Fibroblast of villous mesenchyme (primary cell): ENCODE data around the gene CFAP100. TPM values are rescaled to one million over a fixed set of nuclear protein-coding genes. Genes with fewer than 3 reads are reported as not detected.

Experiments used
- DNase-seq: peaks from one replicate; pipeline ENCODE4 v3.0.0-alpha.2; 2010; ENCODE audit warnings: low read depth
- H3K4me3 ChIP-seq: 2 replicates; pipeline ENCODE4 v1.5.1; 2011; ENCODE audit warnings: low read depth, mild to moderate bottlenecking, low read length
- total RNA-seq: library from RNA; depleted of rRNA; stranded (reverse); fragments of >200 nt; gene quantifications from 2 replicates; pipeline ENCODE4 v1.2.3, GENCODE V29; 2012
- TF ChIP-seq, protein P1 (sequence below): IDR thresholded peaks from 2 replicates; pipeline ENCODE4 v1.5.1; 2012; ENCODE audit warnings: low read depth, mild to moderate bottlenecking, low read length; ENCODE audit not compliant: insufficient read depth

CFAP100 gene
- total RNA-seq, 1 donor, result not detected

- TF ChIP-seq, protein P1, sequence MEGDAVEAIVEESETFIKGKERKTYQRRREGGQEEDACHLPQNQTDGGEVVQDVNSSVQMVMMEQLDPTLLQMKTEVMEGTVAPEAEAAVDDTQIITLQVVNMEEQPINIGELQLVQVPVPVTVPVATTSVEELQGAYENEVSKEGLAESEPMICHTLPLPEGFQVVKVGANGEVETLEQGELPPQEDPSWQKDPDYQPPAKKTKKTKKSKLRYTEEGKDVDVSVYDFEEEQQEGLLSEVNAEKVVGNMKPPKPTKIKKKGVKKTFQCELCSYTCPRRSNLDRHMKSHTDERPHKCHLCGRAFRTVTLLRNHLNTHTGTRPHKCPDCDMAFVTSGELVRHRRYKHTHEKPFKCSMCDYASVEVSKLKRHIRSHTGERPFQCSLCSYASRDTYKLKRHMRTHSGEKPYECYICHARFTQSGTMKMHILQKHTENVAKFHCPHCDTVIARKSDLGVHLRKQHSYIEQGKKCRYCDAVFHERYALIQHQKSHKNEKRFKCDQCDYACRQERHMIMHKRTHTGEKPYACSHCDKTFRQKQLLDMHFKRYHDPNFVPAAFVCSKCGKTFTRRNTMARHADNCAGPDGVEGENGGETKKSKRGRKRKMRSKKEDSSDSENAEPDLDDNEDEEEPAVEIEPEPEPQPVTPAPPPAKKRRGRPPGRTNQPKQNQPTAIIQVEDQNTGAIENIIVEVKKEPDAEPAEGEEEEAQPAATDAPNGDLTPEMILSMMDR, result no peak
- H3K4me3 ChIP-seq, result no peak overlapping the region
- no peak for DNase-seq
These were observed 42.4 kb downstream of the CFAP100 start for GRCh38 chr3:126436826-126437717.

GRCh38 chr3:126438186-126438585, 43.5 kb downstream of the CFAP100 start:
- H3K4me3 ChIP-seq, result no peak overlapping the region
- TF ChIP-seq, protein P1, result no peak
- no peak for DNase-seq

GRCh38 chr3:126438746-126439145, 44.0 kb downstream of the CFAP100 start:
- TF ChIP-seq, protein P1, result no peak
- H3K4me3 ChIP-seq, result no peak overlapping the region
- no peak for DNase-seq

DNA sequence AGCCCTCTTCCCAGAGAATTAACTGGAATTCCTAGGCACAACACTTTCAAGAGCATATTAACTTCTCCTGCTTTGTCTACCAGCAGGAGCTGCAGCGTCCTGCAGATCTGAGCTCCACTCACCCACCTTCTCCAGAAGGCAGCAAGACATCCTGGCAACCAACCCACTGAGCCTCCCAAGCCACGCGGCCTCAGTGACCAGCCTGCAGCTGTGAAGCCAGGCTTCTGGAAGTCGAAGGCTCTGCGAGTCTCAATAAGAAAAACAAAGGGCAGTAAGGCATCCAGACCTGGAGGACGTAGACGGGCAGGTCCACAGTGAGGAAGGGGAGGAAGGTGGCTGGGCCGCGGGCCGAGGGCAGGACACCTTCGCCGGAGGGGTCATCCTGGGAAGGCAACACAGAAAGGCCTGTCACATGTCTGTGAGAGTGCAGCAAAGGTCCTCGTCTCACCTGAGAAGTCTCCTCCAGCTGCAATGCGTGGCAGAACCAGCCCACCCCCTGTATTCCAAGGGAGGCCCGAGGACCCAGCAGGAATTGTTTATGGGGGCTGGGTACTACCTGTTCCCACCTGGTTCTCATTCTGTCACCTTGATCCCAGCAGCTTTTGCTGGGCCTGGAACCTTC, 44.7 kb downstream of the CFAP100 start:
- no peak for DNase-seq
- TF ChIP-seq, protein P1, result no peak
- no peak overlapping the region for H3K4me3 ChIP-seq

DNA sequence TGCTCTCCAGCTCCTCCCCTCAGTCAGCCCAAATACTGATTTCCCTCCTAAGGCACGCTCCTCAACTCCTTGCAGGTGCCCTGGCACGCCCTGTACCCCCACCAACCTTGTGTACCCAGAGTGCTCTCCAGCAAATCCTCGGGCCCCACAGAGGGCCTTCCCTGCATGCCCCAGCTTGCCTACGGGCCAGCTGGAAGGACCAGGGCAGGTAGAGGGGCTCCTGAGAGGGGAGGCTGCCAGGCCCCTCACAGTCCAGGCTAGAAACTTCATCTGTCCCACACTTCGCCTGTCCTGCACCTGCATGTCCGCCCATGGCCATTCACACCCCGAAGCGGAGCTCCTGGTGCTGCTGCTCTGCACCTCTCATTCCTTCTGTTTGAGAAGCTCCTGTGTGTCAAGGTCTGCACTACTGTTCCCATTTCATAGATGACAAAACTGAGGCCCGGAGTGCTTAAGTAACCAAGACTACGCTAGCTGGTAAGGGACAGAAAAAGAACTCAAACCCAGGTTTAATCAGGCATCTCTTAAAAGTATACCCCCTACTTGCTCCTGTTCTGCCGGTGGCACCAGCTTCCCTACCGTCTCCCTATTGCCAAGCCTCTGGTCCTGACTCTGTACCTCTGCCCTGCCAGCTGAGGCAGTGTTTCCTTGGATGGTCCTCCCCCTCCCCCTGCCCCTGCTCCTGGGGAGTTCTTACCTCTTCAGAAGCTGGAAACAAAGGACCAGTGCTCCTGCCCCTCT, 45.4 kb downstream of the CFAP100 start:
- DNase-seq, result no peak
- TF ChIP-seq, protein P1, result no peak
- no peak overlapping the region for H3K4me3 ChIP-seq

- DNase-seq, result no peak
- H3K4me3 ChIP-seq, result no peak overlapping the region
- TF ChIP-seq, protein P1, result no peak
These were observed 45.9 kb downstream of the CFAP100 start for GRCh38 chr3:126440709-126440995.
